ENCODE results near the gene IGFALS.
A peak's percentile ranks its signal among the peaks of the same experiment; 100 is the strongest.

IGFALS gene

DNA sequence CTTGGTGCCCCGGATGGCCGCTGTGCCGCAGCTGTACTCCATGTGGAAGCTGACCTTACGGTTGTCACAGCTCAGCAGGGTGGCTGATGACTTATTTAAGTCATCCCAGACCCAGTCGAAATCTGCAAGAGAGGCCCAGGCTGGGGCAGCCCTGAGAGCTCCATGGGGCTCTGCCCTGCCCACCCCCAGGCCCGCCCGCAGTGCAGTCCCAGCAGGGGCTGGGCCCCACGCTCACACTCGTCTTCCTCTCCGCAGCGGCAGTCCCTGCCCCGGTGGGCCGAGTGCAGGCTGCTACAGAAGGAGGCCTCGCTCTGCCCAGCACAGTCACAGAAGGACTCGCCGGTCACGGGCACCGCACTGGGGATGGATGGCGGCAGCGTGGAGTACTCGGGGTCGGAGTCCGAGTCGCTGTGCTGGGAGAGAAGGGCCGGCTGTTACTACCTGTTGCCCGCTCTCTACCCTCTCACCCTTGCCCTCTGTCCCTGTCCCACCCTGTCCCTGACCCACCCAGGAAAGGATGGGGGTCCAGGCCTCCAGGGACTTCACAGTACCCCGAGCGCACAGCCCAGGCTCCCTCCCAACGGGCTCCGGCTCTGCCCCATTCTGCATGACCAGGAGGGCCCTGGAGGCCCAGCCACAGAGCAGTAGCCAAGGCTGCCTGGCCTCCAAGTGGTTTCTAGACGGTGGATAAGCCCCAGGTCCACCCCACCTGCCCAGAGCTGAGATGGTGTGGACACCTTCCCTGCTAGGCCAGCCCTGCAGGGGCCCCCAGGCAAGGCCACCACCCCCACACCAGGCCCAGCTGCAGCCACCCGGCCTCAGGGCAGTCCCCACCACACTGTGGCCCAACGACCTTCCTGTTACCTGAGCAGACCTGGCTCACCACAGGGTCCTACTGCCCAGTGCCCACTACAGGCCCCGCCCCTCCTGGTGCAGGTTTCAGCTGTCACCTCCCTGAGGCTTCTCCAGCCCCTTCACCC lies 15.0 kb downstream of the IGFALS start:
- Histone ChIP-seq H3K9ac (ENCODE audit: low read depth, low read length) (no peak overlapping the region), H3K4me2 (ENCODE audit: low read length) (no peak overlapping the region), H3K4me1 (ENCODE audit: control insufficient read depth, insufficient read depth, low read length) (peaks cover 22% of the 10 kb centered on the region), H3K27me3 (ENCODE audit: control insufficient read depth, insufficient read depth, low read length) (no peaks in the 10 kb centered on the region), H3K9me3 (replicated peaks; ENCODE audit: low read length) (no peaks in the 10 kb centered on the region), H3K36me3 (ENCODE audit: insufficient read depth, low read length) (peaks cover 31% of the 10 kb centered on the region), H3K4me3 (ENCODE audit: low read length) (no peak overlapping the region)

- Histone ChIP-seq H3K36me3 (ENCODE audit: insufficient read depth, low read length) (peaks cover 31% of the 10 kb centered on the region), H3K9ac (ENCODE audit: low read depth, low read length) (no peak overlapping the region), H3K4me3 (ENCODE audit: low read length) (no peak overlapping the region)
Observed at GRCh38 chr16:1777375-1778199, 15.9 kb downstream of the IGFALS start.

DNA sequence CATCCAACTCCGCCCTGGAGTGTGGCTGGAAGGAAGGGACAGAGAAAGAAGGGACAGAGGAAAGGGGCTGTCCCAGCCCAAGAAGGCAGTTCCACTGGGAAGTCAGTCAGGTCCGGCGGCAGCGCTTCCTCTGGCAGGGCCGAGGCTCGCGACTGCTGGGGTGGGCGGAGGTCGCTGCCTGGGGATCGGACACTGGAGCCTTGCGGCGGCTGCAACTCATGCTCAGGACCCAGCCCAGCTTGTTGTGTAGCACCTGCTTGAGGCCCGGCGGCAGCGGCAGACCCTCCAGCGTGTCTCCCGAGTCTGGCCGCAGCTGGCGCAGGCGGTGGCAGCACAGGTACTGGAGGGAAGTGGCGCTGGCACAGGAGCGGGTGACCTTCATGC lies 16.5 kb downstream of the IGFALS start:
- Histone ChIP-seq H3K4me2 (ENCODE audit: low read length) (no peak overlapping the region), H3K27me3 (ENCODE audit: control insufficient read depth, insufficient read depth, low read length) (no peaks in the 10 kb centered on the region), H3K9ac (ENCODE audit: low read depth, low read length) (no peak overlapping the region), H3K4me1 (ENCODE audit: control insufficient read depth, insufficient read depth, low read length) (peaks cover 27% of the 10 kb centered on the region), H3K9me3 (replicated peaks; ENCODE audit: low read length) (no peaks in the 10 kb centered on the region), H3K36me3 (ENCODE audit: insufficient read depth, low read length) (peaks cover 31% of the 10 kb centered on the region), H3K4me3 (ENCODE audit: low read length) (no peak overlapping the region)

More at GRCh38 chr16:1777375-1778199, 15.9 kb downstream of the IGFALS start:
- H3K27me3 ChIP-seq (ENCODE audit: control insufficient read depth, insufficient read depth, low read length): no peaks in the 10 kb centered on the region
- H3K4me1 ChIP-seq (ENCODE audit: control insufficient read depth, insufficient read depth, low read length): peaks cover 22% of the 10 kb centered on the region
- no peaks in the 10 kb centered on the region for H3K9me3 ChIP-seq (replicated peaks; ENCODE audit: low read length)
- H3K4me2 ChIP-seq (ENCODE audit: low read length): no peak overlapping the region

- peaks cover 31% of the 10 kb centered on the region for H3K36me3 ChIP-seq (ENCODE audit: insufficient read depth, low read length)
- no peaks in the 10 kb centered on the region for H3K27me3 ChIP-seq (ENCODE audit: control insufficient read depth, insufficient read depth, low read length)
- H3K9me3 ChIP-seq (replicated peaks; ENCODE audit: low read length): no peaks in the 10 kb centered on the region
- no peak overlapping the region for H3K4me2 ChIP-seq (ENCODE audit: low read length)
- no peak overlapping the region for H3K4me3 ChIP-seq (ENCODE audit: low read length)
- H3K9ac ChIP-seq (ENCODE audit: low read depth, low read length): no peak overlapping the region
- peaks cover 29% of the 10 kb centered on the region for H3K4me1 ChIP-seq (ENCODE audit: control insufficient read depth, insufficient read depth, low read length)
Observed at GRCh38 chr16:1776672-1776955, 16.9 kb downstream of the IGFALS start.

- H3K9me3 ChIP-seq (replicated peaks; ENCODE audit: low read length): no peaks in the 10 kb centered on the region
- peaks cover 24% of the 10 kb centered on the region for H3K4me1 ChIP-seq (ENCODE audit: control insufficient read depth, insufficient read depth, low read length)
- H3K27me3 ChIP-seq (ENCODE audit: control insufficient read depth, insufficient read depth, low read length): no peaks in the 10 kb centered on the region
- peaks cover 31% of the 10 kb centered on the region for H3K36me3 ChIP-seq (ENCODE audit: insufficient read depth, low read length)
- H3K4me3 ChIP-seq (ENCODE audit: low read length): no peak overlapping the region
- H3K4me2 ChIP-seq (ENCODE audit: low read length): no peak overlapping the region
- H3K9ac ChIP-seq (ENCODE audit: low read depth, low read length): no peak overlapping the region
Observed at GRCh38 chr16:1775846-1776671, 17.4 kb downstream of the IGFALS start.

- H3K4me2 ChIP-seq (ENCODE audit: low read length): peak overlapping the region; percentile 85
- H3K36me3 ChIP-seq (ENCODE audit: insufficient read depth, low read length): peaks cover 30% of the 10 kb centered on the region
- peaks cover 28% of the 10 kb centered on the region for H3K4me1 ChIP-seq (ENCODE audit: control insufficient read depth, insufficient read depth, low read length)
- H3K9ac ChIP-seq (ENCODE audit: low read depth, low read length): no peak overlapping the region
- peak overlapping the region; percentile 92 for H3K4me3 ChIP-seq (ENCODE audit: low read length)
- H3K9me3 ChIP-seq (replicated peaks; ENCODE audit: low read length): no peaks in the 10 kb centered on the region
- H3K27me3 ChIP-seq (ENCODE audit: control insufficient read depth, insufficient read depth, low read length): no peaks in the 10 kb centered on the region
Observed at GRCh38 chr16:1775006-1775845, 18.3 kb downstream of the IGFALS start.

GRCh38 chr16:1774448-1774780 lies 19.1 kb downstream of the IGFALS start:
- Histone ChIP-seq H3K4me2 (ENCODE audit: low read length) (peak overlapping the region; percentile 85), H3K4me1 (ENCODE audit: control insufficient read depth, insufficient read depth, low read length) (peaks cover 32% of the 10 kb centered on the region), H3K9me3 (replicated peaks; ENCODE audit: low read length) (no peaks in the 10 kb centered on the region), H3K36me3 (ENCODE audit: insufficient read depth, low read length) (peaks cover 31% of the 10 kb centered on the region), H3K4me3 (ENCODE audit: low read length) (peak overlapping the region; percentile 92), H3K27me3 (ENCODE audit: control insufficient read depth, insufficient read depth, low read length) (no peaks in the 10 kb centered on the region), H3K9ac (ENCODE audit: low read depth, low read length) (peak overlapping the region; percentile 98)

DNA sequence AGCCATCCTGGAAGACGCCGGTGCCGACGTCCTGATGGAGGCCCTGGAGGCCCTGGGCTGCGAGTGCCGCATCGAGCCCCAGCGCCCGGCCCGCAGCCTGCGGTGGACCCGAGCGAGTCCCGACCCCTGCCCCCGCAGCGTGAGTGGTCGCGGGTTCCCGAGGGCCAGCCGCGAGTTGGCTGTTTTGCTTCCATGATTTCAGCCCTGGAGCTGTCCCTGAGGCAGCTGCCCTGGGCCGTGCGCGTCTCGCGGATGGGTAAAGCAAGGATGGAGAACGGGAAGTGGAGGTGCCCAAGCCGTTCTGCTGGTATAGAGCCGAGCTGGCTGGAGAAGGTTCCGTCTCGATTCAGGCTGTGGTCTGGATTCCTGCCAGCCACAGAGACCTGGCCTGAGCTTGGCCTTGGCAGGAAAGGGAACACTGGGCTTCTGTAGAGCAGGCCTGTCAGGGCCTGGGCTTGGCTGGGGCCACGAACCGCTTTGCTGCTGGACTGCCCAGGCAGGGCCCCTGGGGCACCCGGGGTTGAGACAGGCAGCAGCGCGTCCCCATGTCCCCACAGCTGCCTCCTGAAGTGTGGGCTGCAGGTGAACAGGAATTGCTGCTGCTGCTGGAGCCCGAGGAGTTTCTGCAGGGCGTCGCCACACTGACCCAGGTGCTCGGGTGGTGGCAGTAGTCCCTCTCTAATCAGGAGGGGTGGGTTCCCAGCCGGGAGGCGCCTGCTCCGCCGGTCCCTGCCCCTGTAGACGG lies 19.6 kb downstream of the IGFALS start:
- peaks cover 32% of the 10 kb centered on the region for H3K4me1 ChIP-seq (ENCODE audit: control insufficient read depth, insufficient read depth, low read length)
- H3K9me3 ChIP-seq (replicated peaks; ENCODE audit: low read length): no peaks in the 10 kb centered on the region
- peak overlapping the region; percentile 98 for H3K9ac ChIP-seq (ENCODE audit: low read depth, low read length)
- peak overlapping the region; percentile 92 for H3K4me3 ChIP-seq (ENCODE audit: low read length)
- no peaks in the 10 kb centered on the region for H3K27me3 ChIP-seq (ENCODE audit: control insufficient read depth, insufficient read depth, low read length)
- peaks cover 37% of the 10 kb centered on the region for H3K36me3 ChIP-seq (ENCODE audit: insufficient read depth, low read length)
- peak overlapping the region; percentile 85 for H3K4me2 ChIP-seq (ENCODE audit: low read length)

- Histone ChIP-seq H3K9ac (ENCODE audit: low read depth, low read length) (peak within 1 kb of the TSS; percentile 98), H3K4me1 (ENCODE audit: control insufficient read depth, insufficient read depth, low read length) (peaks cover 32% of the 10 kb centered on the region), H3K27me3 (ENCODE audit: control insufficient read depth, insufficient read depth, low read length) (no peaks in the 10 kb centered on the region), H3K4me3 (ENCODE audit: low read length) (peak within 1 kb of the TSS; percentile 92), H3K4me2 (ENCODE audit: low read length) (peak within 1 kb of the TSS; percentile 85), H3K36me3 (ENCODE audit: insufficient read depth, low read length) (peaks cover 42% of the 10 kb centered on the region), H3K9me3 (replicated peaks; ENCODE audit: low read length) (no peaks in the 10 kb centered on the region)
Observed at GRCh38 chr16:1772908-1773702, 20.4 kb downstream of the IGFALS start, which contains the start of gene MRPS34. Gene MRPS34, minus strand, starts transcription at chr16:1773134. Its CDS starts 15 bp downstream, at chr16:1773119.

All from skeletal muscle satellite cell (primary cell).